ENCODE data around the gene CDC23.

CDC23 gene

GRCh38 chr5:138139781-138140090 lies 73.4 kb downstream of the CDC23 start:
- no peak for DNase-seq (ENCODE audit: low spot score)

GRCh38 chr5:138138949-138139780 lies 74.0 kb downstream of the CDC23 start, which contains the start of gene NME5:
Gene NME5, minus strand, starts transcription at chr5:138139428. Its CDS starts 648 bp downstream, at chr5:138138780.
- DNase-seq (ENCODE audit: low spot score): peak; percentile 32

Data from hepatic stellate cell (primary cell).